Superior temporal gyrus (tissue), 1 donor: ENCODE data around the gene RPS8.
"Not testable (repeated sequence)": the region's sequence is repeated elsewhere in the genome, so short reads cannot be mapped to it uniquely, and the experiment has no call there.

Experiments
- DNase-seq: peaks from one replicate; pipeline ENCODE4 v3.0.0-alpha.2; 2016; ENCODE audit errors: extremely low spot score

Gene RPS8

GRCh38 chr1:44775078-44775929 lies at the start of gene RPS8:
Gene RPS8, plus strand, starts transcription at chr1:44775540. Its CDS starts 57 bp downstream, at chr1:44775597.
- DNase-seq = peak; percentile 99

DNA sequence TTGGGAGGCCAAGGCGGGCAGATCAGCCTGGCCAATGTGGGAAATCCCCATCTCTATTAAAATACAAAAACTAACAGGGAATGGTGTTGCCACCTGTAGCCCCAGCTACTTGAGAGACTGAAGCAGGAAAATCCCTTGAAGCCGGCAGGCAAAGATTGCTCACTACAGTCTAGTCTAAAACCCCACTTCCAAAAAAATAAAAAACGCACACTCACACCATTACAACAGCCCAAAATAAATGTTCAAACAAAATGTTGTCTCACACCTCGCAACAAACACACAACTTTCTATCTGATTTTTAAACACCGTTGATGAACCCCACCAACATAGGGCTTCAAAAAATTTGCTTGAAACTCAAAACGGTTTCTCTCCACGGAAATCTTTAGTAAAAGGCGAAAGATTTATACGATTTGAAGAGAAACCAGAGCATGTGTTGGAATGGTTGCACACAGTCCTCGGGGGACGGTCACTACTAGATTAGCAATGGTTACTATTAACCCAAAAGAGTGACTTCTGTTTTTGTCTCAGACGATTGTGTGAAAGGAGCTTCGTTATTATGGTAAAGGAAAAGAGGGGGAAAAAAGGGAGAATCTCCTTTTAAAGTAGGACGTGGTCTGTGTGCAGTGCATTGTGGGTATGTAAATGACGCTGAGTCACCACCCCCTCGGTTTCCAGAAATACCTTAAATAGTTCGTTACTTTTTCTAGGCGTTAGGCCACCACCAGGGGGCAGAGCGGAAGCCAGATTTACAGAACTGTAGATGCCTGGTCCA lies 44.4 kb upstream of the RPS8 start, which contains the start of gene RNU5D-1:
Gene RNU5D-1, minus strand, starts transcription at position 430 of the 772 bp plus-strand sequence.
- peak; percentile 99 for DNase-seq

GRCh38 chr1:44733365-44733764 lies 42.0 kb upstream of the RPS8 start:
- DNase-seq = no peak

DNA sequence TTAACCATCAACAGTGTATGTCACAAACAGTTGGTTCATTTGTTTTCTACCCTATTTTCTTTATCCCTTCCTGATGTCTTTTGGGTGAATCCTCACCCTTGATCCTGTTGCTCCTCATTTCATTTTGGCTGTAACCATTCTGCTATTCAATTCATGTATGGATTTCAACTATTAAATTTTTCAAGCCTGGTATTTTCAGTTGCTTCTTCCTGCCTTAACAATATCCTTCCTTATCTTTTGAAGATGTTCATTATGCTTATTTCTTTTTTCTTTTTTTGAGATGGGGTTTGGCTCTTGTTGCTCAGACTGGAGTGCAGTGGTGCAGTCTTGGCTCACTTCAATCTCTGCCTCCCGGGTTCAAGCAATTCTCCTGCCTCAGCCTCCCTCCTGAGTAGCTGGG lies 41.6 kb upstream of the RPS8 start:
- DNase-seq = no peak

- DNase-seq = no peak
Observed at GRCh38 chr1:44735992-44736391, 39.3 kb upstream of the RPS8 start.

- not testable (repeated sequence) for DNase-seq
Observed at GRCh38 chr1:44738953-44739306, 36.4 kb upstream of the RPS8 start.

DNA sequence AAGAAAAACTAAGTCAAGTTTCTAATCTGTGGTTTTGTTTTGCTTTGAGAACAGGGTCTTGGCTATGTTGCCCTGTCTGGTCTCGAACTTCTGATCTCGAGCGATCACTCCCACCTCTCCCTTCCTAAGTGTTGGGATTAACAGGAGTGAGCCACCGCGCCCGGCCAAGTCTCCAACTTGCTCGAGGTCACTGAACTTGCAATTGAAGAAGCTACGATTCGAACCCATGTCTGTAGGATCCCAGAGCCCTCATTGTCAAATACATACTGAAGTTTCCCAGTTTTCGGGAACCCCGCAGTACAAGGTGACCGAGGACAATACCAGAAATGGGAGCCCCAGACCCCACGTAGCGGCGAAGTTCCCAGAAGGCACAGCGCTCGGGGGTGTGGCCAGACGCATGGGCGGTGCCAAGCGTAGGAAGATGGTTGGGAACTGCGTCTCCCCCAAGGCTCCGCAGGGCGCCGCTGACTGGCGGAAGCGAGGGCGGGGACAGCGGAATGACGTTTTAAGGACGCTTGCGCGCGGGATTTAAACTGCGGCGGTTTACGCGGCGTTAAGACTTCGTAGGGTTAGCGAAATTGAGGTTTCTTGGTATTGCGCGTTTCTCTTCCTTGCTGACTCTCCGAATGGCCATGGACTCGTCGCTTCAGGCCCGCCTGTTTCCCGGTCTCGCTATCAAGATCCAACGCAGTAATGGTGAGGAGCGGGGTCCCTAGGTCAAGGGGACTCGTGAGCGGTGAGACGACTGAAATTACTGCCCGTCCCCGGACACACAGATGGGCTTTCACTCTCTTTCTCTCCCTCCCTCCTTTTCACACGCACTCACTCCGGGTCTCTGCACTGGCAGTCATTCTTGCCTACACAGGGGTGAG lies 35.8 kb upstream of the RPS8 start, which contains the start of gene KIF2C:
Gene KIF2C, plus strand, starts transcription at position 531 of the 872 bp plus-strand sequence. Its CDS starts 96 bp downstream, at position 627.
- peak; percentile 98 for DNase-seq

GRCh38 chr1:44740179-44740617 lies 35.1 kb upstream of the RPS8 start:
- DNase-seq = no peak

- DNase-seq = no peak
Observed at GRCh38 chr1:44743211-44743610, 32.1 kb upstream of the RPS8 start.

DNA sequence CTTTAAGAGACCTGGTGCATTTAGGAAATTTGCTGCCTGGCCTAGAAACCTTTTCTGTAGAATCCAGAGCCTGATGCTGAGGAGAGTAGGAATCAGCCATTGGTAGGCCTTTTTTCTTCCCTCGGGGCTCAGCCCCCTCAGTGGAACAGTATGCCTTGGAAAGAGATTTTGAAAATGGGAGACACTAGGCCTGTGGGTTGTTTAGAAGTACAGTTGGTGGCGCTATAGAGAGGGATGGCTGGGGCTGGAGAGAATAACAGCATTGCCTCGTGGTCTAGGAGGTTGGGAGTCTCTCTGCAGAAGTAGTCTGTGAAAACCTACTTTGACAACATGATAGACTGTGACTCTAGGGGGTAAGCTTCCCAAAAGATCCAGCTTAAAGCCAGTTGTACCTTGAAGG lies 27.5 kb upstream of the RPS8 start:
- no peak for DNase-seq

DNA sequence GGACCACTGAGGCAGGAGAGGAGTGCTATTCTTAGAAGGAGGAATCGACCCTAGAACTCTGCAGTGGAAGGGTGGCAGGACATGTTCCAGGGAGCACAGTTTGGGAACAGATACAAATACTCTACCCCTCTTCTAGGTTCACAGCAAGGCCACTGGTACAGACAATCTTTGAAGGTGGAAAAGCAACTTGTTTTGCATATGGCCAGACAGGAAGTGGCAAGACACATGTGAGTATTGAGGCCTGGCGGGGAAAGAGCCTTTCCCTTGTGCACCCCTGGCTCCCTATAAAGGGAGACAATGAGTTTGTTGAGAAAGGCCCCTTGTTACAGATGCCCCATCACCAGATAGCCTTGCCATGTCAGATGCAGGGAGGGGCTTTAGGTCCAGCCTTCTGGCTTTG lies 17.9 kb upstream of the RPS8 start:
- no peak for DNase-seq

DNA sequence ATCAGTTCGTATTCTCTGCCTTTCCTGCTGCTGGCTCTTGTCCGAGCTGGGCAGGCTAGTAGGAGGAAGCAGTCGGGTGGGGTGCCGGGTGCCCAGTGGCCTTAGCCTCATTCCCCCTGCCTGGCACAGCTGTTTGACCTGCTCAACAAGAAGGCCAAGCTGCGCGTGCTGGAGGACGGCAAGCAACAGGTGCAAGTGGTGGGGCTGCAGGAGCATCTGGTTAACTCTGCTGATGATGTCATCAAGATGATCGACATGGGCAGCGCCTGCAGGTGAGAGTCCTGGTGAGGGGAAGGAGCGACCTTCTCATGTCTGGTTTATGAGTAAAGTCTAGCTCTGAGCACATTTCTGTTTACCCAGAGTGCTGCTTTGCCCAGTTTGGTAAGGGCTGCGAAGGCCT lies 16.3 kb upstream of the RPS8 start:
- DNase-seq = no peak

DNA sequence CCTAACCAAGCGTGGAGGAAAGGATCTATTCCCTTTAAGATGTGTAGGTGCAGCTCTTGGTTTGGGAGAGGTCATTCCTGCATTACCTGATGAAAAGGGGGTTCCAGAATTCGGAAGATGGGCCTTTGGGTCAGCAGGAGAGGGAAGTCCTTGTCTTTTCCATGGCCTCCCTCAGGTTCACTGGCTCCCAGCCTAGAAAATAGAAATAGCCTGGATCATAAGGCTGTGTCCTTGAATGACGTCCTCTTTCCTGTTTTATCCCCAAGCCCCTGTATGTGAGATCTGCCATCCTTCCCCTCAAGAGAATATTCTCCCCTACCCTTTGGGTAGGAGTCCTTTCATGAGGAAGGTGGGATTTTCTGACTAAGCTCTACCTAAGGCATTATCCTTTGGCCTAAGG lies 14.5 kb upstream of the RPS8 start:
- DNase-seq = no peak

DNA sequence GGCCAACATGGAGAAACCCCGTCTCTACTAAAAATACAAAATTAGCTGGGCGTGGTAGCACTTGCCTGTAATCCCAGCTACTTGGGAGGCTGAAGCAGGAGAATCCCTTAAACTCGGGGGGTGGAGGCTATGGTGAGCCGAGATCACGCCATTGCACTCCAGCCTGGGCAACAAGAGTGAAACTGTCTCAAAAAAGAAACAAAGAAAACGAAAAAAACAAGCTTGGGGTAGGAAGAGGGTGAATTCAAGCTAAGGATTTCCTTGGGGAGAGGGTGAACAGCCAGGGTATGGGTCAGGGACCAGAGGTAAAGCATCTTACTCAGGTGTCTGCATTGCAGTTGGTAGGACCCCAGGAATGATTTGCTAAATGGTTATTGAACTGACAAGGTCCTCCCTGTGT lies 8.9 kb upstream of the RPS8 start:
- DNase-seq = not testable (repeated sequence)

- no peak for DNase-seq
Observed at GRCh38 chr1:44775930-44776729, 790 bp downstream of the RPS8 start.

- DNase-seq = no peak
Observed at GRCh38 chr1:44776730-44777068, 1.4 kb downstream of the RPS8 start.

DNA sequence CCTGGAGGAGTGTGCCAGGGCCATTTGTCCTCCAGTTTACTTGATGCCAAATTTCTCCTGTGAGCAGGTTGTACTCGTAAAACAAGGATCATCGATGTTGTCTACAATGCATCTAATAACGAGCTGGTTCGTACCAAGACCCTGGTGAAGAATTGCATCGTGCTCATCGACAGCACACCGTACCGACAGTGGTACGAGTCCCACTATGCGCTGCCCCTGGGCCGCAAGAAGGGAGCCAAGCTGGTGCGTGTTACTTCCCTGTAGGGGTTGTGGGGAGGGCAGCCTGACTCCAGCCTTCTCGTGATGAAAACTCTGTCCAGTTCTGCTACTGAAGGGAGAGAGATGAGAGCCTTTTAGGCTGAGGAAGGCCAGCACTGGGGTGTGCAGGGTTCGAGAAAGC lies 2.2 kb downstream of the RPS8 start:
- no peak for DNase-seq

DNA sequence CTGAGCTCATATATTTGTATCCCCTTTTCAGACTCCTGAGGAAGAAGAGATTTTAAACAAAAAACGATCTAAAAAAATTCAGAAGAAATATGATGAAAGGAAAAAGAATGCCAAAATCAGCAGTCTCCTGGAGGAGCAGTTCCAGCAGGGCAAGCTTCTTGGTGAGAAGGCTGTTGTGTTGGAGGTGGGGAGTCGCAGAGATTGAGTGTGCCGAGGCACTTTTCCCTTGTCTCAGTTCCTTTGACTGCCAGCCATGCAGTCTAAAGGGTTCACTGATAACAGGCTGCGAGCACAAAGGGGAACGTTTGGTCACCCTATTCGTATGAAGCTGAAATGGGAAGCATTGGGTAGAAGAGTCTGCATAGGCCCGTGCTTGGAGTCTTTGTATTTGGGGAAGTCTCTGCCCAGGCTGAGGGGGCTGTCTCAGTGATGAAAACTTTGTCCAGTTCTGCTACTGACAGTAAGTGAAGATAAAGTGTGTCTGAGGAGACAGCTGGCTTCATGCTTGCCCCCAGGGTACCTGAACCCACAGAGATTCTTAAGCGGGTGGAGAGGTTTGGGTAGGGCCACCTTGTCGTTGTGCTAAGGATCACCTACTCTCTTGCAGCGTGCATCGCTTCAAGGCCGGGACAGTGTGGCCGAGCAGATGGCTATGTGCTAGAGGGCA lies 2.8 kb downstream of the RPS8 start:
- no peak for DNase-seq

DNA sequence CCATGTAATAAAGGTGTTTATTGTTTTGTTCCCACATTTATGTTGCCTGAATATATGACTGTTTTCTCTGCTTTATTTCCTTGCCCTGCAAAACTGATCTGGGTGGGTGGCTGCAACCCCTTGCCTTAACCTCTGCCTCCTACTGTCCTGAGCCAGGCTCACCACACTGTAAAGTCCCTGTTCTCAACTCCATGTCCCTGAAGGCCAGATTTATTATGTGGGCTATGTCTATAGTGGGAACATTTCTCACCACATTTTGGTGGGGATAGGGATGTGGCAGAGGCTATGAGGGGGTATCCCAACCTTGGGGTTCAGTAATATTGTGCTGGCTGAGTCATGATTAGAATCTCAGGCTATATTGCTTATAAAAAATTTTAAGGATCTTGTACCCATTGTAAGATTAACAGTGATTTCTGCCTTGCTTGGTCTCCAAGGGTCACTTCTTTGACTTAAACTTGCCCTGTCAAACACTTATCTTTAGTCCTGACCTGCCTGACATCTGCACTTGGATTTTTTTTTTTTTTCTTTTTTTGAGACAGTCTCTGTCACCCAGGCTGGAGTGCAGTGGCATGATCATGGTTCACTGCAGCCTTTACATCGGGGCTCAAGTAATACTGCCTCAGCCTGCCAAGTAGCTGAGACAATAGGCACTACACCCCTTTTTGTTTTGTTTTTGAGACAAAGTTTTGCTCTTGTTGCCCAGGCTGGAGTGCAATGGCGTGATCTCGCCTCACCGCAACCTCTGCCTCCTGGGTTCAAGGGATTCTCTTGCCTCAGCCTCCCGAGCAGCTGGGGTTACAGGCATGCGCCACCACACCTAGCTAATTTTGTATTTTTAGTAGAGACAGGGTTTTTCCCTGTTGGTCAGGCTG lies 3.6 kb downstream of the RPS8 start:
- DNase-seq = no peak
